ENCODE data around the gene RBMS1.

GRCh38 chr2:160465406-160465805 is 28.2 kb downstream of the RBMS1 start:
- no peak for TF ChIP-seq CTCF (conservative IDR thresholded peaks at IDR 0.05 in 1 of 2, IDR thresholded peaks at IDR 0.05 in 1 of 2; ENCODE audit: extremely low read depth in 1 of 2, insufficient read depth in 1 of 2, low read depth in 1 of 2, low read length in 2 of 2)
- no peak for TF ChIP-seq EZH2 (IDR thresholded peaks at IDR 0.05; ENCODE audit: borderline replicate concordance, low read length)
